PFSK-1 (cell line): ENCODE results near the gene NPSR1.

Experiments
- FOXP2 ChIP-seq: optimal IDR thresholded peaks from 2 replicates; pipeline ENCODE3; 2011; ENCODE audit warnings: borderline replicate concordance, control low read depth, inconsistent platforms; ENCODE audit not compliant: insufficient read depth; ENCODE audit errors: extremely low read length, extremely low read depth
- POLR2AphosphoS5 ChIP-seq: IDR thresholded peaks from 2 replicates; pipeline ENCODE4 v1.6.1; 2012; ENCODE audit warnings: low read depth, mild to moderate bottlenecking, control low read depth, low read length, moderate library complexity
- REST ChIP-seq, 2 experiments: IDR thresholded peaks; 2 replicates each; pipeline versions ENCODE4 v1.6.1 to v1.8.0; 2011 to 2012; ENCODE audit warnings: low read depth in 2 of 2, low read length in 2 of 2, control low read depth in 1 of 2, inconsistent platforms in 1 of 2, mild to moderate bottlenecking in 1 of 2, moderate library complexity in 1 of 2; ENCODE audit not compliant: insufficient read depth in 1 of 2
- SIN3A ChIP-seq: IDR thresholded peaks from 2 replicates; pipeline ENCODE4 v1.6.1; 2012; ENCODE audit warnings: mild to moderate bottlenecking, low read length, moderate library complexity, borderline replicate concordance; ENCODE audit not compliant: insufficient read depth
- TAF1 ChIP-seq: IDR thresholded peaks from 2 replicates; pipeline ENCODE4 v1.6.1; 2012; ENCODE audit warnings: low read length, control low read depth, borderline replicate concordance; ENCODE audit not compliant: insufficient read depth

NPSR1 gene

DNA sequence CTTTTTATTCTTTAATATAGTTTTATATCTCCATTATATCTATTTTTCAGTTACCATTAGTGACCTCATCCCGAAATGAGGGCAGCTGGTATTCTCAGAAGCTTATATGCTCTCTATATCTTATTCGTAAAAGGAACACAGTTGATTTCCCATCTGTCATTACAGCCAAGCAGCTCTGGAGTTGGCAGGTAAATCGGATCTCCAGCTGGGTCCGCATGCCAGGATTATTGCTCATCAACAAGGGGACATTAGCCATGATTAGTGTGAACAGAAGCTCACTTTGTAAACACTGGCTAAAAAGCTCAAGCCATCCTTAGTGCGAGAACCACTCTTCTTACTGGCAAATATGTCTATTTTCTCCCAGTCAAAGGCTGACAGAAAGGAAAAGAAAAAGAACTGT, 180.3 kb downstream of the NPSR1 start:
- TF ChIP-seq POLR2AphosphoS5 (no peak), TAF1 (no peak), FOXP2 (no peak), SIN3A (no peak), REST (IDR thresholded peaks at IDR 0.05; ENCODE audit: insufficient read depth in 1 of 2, low read depth in 2 of 2, low read length in 2 of 2) (no peak)

- no peak for TF ChIP-seq SIN3A
- TF ChIP-seq TAF1, result no peak
- no peak for TF ChIP-seq FOXP2
- TF ChIP-seq REST (IDR thresholded peaks at IDR 0.05; ENCODE audit: insufficient read depth in 1 of 2, low read depth in 2 of 2, low read length in 2 of 2), result no peak
- TF ChIP-seq POLR2AphosphoS5, result no peak
Observed at GRCh38 chr7:34839645-34840044, 181.6 kb downstream of the NPSR1 start.

GRCh38 chr7:34840176-34840785, 182.3 kb downstream of the NPSR1 start:
- TF ChIP-seq FOXP2 (no peak), SIN3A (no peak), TAF1 (no peak), REST (IDR thresholded peaks at IDR 0.05; ENCODE audit: insufficient read depth in 1 of 2, low read depth in 2 of 2, low read length in 2 of 2) (no peak)

DNA sequence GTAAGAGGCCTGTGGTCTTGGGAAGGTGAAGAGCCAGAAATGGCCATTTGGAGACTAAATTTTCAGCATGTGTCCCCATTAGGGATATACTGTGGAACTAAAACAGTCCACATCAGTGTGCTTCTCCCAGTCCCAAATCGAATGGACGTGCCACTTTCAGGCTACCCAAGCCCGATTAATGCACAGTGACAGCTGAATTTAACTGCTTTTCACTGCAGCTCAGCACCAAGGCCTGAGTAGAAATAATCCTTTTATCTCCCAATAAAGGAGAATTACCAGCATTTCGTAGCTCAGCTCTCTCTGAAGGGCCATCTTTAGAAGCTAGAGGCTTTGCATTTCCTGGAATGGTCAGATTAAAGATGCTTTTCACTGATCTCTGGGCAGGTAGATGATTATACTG, 183.3 kb downstream of the NPSR1 start:
- TF ChIP-seq REST (IDR thresholded peaks at IDR 0.05; ENCODE audit: insufficient read depth in 1 of 2, low read depth in 2 of 2, low read length in 2 of 2) (no peak), POLR2AphosphoS5 (no peak), FOXP2 (no peak), TAF1 (no peak), SIN3A (no peak)

- TF ChIP-seq FOXP2 (no peak), POLR2AphosphoS5 (no peak), REST (IDR thresholded peaks at IDR 0.05; ENCODE audit: insufficient read depth in 1 of 2, low read depth in 2 of 2, low read length in 2 of 2) (no peak), SIN3A (no peak), TAF1 (no peak)
Observed at GRCh38 chr7:34842782-34843181, 184.8 kb downstream of the NPSR1 start.
